Left hindlimb (tissue), 1 donor: Measurements from ENCODE around the gene IFIT1B.

ENCODE experiments used
- DNase-seq: peaks from one replicate; pipeline ENCODE4 v3.0.0-alpha.2; 2018

Gene IFIT1B

DNA sequence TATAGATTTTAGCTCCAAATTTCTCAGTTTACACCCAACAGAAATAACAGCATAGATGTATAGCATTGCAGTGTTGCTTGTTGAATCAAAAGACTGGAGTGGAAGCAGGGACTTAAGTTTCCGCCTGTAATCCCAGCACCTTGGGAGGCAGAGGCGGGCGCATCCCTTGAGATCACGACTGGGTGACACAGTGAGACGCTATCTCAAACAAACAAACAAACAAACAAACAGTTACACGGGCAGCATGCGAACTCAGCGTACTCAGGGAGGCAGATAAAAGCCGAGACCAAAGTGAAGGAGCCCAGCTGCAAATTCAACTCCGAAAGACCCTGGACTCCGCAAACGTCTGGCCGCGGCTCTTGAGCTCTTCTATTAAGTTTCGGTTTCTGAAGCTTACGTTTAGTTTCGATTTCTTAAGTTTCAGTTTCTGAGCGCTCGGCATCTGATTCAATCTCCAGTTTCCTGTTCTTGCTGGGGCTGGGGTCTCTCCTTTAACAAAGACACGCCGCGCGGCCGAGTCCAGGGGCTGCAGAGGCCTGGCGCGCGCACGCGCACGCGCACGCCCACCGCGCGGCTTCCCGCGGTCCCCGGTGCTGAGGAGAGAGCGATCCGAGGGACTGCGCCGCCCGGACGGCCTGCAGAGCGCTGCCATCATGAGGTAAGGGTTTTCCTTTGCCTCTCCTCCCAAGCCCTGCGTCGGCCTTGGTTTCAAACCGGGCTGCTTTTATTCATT lies 36.5 kb downstream of the IFIT1B start, which contains the start of gene IFIT5:
IFIT5 (plus strand) TSS at position 423 of the 733 bp plus-strand sequence; CDS start at position 654, 231 bp downstream.
- peak; percentile 88 for DNase-seq

DNA sequence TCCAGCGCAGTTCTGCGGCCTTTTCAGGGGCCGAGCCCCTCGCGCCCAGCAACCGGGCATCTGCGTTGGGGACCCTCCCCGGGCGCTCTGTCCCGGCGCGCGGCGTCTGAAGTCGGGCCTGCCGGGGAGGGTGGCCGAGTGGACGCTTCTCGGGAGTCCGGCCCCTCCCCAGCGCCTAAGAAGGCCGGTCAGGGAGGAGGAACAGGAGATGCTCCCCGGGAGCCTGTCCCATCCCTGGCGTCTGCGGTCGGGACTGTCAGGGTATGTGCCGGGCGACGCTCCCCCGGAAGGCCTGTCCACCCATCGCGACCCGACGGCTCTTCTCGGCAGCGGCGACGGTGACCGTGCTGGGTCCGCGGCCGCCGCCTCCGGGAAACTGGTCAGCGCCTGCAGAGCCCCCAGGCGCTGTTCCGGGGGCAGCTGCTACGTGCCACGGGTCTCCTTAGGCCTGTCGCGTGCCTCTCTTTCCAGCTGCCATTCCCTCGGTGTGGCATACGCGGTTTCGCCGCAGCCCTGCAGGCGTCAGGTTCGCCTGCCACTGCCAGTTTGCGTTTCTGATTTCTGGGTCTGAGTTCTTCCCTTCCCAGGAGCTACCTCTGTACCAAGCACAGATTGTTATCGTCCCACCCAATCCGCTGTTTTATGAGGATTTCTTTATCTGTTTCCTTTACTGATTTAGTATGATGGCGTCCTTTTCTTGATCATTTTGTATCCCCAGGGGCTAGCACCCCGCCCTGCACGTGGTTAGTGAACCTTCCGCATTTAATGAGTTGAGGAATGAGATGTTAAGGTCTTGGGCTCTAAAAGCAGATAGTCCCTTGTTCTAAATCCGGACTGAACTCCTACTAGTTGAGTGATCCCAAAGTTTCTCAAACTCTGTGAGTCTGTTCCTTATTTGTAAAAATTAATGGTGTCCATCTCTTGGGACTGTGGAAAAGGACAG lies 37.3 kb downstream of the IFIT1B start:
- DNase-seq, result no peak

DNA sequence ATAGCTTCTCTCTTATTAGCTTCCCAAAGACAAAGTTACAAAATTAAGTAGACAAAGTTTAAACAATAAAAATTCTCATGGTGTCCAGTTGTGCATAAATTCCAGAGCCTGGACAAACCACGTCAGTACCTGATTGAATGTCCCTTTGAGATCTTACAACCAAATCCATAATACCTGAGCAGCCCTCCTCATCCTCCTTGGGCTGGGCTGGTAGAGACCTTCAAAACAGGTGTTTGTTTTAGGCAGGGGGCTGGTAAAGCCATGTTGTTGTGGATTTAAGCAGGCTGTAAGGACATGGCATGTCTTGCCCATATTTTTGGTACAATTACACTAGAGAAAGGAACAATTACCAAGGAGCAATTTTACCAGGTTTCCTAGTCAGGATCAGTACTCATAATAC lies 38.6 kb downstream of the IFIT1B start:
- no peak for DNase-seq

DNA sequence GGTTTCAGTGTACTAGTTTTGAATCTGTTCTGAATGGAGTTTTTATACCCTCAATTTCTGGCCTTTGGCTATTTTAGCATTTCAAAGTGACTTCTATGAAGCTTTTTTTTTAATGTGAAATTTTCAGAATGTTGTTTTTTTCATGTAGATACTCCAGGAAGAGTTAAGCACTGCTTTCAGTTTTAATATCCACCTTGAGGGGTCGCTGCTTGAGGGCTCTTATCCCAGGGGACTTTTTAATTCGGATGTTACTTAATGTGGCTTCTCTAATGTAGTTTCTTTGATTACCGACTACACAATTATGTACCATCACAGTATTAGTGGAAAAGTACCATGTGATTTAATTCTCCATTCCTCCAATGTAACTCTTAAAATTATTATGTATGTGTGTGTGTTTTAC lies 41.7 kb downstream of the IFIT1B start:
- DNase-seq, result no peak

DNA sequence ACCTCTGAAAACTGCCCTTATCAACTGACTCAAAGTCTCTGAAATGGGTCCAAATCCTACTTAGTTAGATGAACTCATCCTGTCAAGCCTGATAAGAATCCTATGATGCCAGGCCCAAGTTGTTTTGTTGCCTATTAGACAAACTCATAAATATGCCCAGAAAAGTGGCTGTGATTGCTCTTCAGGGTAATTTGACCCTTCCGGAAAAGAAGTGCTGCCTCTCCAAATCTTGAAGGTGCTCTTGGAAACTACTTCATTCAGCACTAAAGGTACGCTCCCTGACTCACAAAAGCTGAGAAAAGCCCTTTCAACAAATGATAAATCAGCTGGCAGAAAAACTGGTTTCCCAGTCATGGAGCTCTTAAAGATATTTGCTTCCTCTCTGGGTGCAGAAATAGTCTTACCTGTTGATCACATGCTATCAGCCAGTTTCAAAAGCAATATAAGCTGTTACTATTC lies 43.2 kb downstream of the IFIT1B start:
- DNase-seq, result no peak

DNA sequence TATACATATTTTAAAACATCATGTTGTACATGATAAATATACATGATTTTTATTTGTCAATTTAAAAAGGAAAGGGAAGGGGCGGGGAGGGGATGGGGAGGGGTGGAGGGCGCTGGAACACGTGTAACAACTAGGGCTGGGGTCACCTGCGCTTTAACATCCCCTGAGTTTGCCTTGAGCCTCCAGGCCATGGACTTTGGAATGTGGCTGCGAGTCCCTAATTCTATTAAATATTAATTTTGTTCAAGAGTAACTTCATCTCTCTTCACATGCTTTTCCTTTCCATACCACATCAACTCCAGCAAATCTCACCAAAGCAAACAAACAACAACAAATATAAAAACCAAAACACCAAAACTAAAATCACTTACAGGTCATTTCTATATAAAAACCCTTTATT lies 47.1 kb downstream of the IFIT1B start:
- DNase-seq, result no peak

DNA sequence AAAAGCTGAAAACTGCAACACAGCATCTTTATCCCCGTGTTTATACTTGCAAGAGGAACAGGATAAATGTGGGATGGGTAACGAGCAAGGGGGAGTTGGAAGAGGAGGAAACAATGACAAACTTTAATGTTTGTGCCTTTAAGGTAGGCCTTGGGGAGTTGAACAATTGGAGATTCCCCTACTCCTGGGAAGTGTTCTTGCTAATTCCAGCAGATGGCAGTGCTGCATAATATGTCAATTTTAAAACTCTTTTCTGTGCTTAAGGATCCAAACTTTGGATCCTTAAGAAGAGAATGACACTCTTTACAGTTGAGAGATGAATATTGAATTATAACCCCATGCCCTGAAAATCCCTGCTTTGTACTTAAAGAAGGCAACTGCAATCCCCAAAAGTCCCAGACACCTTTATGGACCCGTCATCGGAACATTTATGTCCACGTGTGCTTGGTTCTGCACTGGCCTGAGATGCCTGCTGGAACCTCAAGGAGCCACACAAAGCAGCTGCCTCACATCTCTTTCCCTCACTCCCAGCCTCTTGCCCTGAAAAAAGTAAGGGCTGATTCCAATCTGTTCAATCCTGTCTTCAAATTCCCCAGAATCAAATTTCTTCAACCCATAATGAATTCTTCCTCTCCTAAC lies 48.5 kb downstream of the IFIT1B start:
- no peak for DNase-seq

DNA sequence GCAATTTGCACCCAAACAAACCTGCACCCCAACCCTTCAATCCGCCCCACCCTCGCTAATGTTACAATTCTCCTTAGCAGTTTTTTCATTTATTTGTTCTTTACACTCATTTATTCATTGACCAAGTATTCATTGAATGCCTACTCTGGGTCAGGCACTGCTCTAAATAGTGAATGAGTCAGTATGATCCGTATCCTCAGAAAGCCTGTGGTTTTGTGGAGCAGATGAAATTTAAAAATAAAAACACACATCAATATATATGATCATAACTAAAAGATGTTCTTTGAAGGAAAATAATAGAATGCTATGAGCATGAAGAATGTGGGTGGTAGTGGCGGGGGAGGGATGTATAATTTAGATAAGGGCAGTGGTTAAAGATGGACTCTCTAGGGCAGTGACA lies 49.8 kb downstream of the IFIT1B start:
- no peak for DNase-seq

DNA sequence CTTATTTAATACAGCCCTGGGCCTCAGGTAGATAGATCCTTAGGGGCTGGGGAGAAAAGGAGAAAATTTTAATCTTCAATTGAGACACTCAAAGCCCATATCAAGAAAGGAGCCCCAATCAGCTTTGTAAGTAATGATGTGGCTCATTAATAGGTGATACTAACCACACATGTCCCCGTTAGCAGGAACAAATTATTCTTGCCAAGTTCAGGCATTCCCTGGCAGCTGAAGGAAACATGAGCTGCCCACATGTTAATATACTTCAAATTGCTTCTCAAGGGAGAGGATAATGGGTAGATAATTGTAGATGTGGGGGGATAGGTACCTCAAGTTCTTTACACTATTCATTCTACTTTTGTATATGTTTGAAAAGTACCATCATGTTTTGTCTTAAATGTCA lies 51.0 kb downstream of the IFIT1B start:
- no peak for DNase-seq

DNA sequence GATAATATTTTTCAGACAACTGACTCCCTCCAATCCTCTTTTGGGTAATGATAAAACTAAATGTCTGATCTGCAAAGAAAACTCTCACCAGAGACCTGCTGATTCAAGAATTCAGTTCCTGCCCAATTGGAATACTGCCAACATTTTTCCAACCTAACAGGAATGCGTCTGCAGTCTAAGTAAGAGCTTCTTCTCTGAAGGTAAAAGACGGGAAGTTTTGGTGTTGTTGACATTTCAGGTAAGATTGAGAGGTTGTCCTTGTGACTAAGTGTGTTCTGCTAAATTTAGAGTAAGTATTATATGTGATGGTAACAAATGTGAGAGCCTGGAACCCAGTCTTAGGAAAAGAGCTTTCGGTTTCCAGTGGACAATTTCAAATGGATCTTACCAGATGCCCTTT lies 54.1 kb downstream of the IFIT1B start:
- no peak for DNase-seq
